GM21529 (cell line): Measurements from ENCODE around the gene TLR3.
"Not testable (repeated sequence)": the region's sequence is repeated elsewhere in the genome, so short reads cannot be mapped to it uniquely, and the experiment has no call there.

ENCODE experiments used
- ATAC-seq: cut with Tn5 transposase; IDR thresholded peaks from one replicate; pipeline ENCODE4 v1.9.1; 2021; ENCODE audit not compliant: unreplicated experiment

The TLR3 gene

DNA sequence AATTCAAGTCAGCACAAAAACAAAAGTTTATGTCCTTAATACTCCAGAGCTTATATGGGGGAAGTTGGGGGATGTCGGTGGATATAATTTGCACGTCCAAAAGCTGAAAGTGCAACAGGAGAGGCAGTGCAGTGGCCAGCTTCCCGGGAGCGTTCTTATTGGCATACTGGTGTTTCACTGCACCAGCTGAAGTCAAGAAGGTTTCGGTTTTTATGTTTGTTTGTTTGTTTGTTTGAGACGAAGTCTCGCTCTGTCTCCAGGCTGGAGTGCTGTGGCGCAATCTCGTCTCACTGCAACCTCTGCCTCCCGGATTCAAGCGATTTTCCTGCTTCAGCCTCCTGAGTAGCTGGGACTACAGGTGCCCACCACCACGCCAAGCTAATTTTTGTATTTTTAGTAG lies 28.6 kb upstream of the TLR3 start:
- no peak for ATAC-seq

DNA sequence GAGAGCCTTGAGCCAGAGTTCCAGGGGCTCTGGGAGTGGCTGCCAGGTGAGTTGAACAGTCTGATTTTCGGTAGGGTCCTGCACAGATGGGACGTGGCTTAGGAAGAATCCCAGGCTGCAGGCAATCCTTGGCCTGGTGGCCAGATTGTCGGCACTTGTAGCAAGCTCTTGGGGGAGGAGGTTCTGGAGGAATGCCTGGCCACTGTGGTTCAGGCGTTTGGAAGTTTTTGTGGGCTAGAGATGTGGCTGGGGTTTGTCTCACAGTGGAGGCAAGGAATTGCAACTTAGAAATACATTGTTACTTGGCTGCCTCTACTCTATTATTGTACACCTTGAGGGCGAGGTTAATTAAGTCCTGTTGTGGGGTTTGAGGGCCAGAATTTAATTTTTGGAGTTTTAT lies 21.5 kb upstream of the TLR3 start:
- ATAC-seq = not testable (repeated sequence)

DNA sequence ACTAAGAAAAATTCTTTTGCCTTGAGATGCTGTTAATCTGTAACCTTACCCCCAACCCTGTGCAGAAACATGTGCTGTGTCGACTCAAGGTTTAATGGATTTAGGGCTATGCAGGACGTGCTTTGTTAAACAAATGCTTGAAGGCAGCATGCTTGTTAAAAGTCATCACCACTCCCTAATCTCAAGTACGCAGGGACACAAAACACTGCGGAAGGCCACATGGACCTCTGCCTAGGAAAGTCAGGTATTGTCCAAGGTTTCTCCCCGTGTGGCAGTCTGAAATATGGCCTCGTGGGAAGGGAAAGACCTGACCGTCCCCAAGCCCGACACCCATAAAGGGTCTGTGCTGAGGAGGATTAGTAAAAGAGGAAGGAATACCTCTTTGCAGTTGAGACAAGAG lies 18.8 kb upstream of the TLR3 start:
- ATAC-seq = not testable (repeated sequence)

DNA sequence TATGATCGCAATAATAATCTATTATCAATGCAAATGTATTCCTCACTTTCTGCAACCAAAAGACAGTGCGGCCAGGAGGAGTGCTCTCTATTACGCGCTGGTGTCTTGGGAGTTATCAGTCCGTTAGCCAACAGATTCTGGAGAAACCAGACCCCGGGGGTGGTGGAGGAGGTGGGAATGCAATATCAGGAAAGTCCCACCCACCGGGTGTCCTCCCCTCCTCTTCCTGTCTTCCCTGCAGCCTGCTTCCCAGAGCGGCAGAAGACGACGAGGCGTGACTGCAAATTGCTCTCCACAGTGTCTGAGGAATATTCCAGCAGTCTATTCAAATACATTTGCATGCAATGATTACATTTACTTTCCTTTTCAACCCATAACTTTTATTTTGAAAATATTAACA lies 17.9 kb upstream of the TLR3 start:
- no peak for ATAC-seq

DNA sequence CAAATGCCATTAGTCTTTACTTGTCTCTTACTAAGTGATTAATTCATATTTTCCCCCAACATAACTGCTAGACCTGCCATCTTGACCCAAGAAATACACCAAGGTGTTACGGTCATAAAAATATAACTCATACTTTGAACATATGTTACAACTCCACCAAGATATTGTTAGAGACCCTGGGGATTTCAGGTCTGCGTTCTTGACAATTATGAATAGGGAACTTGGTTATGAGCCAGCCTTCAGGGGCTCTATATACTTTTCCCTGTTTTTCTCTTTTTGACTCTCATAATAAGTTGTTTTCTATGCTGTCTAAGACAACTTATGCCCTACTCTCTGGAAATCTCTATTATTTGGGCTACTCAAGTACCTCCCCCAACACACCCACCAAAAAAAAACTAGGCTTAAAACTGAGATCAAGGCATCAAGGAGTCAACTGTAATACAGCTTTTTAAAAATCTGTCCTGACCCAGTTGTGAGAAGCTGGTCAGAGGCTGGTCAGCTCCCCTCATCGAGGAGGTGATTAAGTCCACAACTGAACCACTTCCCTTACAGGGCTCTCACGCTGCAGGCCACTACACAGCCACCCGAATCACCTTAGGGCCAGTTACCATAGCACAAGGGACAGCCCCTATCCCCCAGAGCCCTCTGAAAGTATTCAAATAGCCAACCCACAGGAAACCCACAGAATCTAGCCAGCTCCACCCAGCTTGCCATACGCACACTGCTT lies 10.5 kb upstream of the TLR3 start:
- peak; percentile 100 for ATAC-seq

DNA sequence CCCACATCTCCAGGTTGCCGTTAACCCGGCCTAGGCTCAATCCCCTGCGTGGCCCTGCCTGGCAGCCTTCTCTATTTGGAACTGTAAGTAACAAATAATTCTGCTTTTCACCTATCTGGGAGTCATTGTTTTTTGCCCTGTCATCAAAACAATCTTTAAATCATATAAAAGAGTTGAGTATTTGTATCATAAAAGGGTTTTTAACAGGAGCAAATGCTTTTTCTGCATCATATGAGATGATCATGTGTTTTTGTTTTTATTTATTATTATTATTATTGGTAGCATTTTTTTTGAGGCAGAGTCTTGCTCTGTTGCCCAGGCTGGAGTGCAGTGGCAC lies 10.0 kb upstream of the TLR3 start:
- no peak for ATAC-seq

DNA sequence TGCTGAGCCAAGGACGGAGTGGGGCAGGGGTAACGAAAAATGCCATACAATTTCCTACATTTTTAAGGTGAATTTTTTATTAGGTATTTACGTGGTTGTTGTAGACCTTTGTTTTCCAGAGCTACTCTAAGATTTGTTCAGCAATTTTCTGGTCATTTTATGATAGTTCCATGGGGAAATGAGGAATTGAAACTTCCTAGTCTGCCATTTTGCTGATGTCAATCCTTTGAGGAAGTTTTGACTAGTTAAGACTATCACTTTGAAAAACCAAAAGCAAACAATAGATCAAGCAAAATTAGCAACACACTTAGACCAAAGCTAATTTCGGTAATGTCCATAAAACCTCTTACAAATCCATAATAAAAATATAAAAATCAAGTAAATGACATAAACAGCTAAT lies 7.0 kb upstream of the TLR3 start:
- no peak for ATAC-seq

DNA sequence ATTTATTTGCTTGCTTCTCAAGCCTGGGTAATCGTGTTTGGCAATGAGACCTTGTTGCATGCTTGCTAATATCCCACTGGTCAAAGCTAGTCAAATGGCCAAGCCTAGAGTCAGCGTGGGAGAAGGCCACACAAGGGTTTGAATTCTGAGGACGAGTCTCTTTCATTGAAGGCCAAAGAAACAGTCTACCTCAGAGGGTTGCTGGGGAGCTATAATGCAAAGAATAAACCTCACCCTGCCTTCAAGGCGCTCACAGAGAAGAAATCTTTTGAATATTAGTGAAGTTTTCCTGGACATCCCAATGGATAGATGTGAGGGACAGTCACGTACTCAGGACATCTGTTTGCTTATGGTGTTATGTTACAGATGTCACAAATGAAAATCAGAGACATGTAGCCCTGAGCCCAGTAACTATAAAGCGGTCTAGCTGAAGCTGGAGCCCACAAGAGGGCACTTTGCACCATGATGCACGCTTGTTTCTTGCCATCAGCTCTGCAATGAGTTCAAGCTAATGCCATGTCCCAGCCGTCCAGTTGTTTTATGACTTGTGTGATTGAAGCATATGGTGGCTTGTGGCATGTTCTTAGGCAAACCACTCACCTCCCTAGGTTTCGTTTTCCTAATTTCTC lies 1.1 kb upstream of the TLR3 start:
- peak; percentile 93 for ATAC-seq

DNA sequence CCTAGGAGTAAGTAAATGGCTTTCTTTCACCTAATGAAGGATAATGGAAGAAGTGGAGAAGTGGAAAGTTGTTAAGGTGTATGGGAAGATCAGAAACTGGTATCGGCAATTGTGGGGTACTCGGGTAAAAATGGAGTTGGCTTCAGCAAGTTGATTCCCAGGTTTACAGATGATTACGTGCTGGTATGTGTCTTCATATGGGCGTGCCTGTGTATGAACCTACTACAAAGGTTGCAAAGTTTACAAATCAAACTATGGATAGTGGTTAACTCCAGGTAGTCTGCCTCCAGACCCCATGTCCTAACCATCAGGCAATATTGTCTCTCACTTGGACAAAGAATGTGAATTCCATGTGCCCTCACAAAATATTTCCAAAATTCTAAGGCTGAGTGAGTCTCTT lies 773 bp downstream of the TLR3 start:
- ATAC-seq = no peak

DNA sequence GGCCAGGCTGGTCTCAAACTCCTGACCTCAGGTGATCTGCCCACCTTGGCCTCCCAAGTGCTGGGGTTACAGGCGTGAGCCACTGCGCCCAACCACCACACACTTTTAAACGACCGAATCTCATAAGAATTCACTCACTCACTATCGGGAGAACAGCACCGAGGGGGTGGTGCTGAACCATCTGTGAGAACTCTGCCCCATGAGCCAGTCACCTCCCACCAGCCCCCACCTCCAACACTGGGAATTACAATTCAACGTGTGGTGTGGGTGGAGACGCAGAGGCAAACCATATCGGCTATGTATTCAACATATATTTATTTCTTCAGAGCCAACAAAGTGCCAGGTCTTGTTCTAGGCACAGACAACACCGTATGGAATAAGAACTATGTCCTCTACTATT lies 3.6 kb downstream of the TLR3 start:
- no peak for ATAC-seq

DNA sequence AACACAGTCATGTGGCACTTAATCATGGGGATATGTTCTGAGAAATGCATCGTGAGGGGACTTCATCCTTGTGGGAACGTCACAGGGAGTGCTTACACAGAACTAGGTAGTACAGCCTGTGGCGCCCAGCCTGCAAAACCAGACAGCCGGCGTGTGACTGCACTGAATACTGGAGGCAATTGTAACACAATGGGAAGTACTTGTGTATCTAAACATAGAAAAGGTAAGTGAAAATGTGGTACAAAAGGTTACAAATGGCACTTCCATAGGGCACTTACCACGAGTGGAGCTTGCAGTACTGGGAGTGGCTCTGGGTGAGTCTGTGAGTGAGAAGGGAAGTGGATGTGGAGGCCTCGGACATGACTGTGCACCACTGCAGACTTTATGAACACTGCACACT lies 5.2 kb downstream of the TLR3 start:
- no peak for ATAC-seq

DNA sequence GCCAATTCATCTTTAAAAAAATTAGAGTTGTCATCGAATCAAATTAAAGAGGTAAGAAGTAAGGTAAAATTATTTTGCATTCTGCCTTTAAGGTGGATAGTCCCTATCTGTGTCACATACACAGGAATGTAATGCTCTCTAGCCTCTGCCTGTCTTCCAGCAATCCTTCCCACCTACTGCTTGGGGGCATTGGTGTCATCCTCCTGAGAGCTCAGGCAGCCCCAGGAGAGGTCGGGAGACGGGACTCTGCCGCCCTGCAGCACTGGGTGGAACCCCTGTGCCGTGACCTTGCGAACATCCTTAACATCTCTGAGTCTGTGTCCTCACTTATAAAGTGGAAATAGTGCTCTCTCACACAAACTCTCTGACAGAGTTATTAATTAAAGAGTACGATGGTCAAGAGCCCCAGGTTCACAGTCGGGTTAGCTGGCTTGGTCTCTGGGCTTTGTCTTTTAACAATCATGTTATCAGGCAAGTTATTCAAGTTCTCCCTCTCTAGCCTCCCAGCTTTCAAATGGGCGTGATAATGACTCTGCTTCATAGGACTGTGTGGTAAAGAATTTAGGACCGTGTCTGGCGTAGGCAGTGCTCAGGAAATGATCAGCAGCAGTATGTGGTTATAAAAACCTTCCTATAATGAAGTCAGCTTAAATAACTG lies 10.2 kb downstream of the TLR3 start:
- no peak for ATAC-seq

DNA sequence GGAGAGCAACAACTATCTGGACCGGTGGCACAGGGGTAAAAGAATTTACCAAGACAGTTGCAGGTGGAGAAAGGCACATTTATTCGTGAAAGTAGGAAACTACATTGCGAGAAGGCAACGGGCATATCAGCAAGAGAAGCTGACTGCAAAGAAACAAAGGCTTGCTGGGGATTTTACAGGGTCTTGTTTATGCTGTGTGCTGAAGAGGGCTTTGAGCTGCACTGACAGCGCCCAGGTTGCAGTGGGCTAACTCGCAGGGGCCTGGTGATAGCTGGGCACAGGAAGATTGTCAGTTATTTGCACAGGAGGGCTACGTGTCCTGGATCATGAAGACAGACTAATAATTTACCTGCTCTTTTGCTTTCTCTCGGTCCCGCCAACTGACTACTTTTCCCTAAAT lies 10.7 kb downstream of the TLR3 start:
- ATAC-seq = no peak

DNA sequence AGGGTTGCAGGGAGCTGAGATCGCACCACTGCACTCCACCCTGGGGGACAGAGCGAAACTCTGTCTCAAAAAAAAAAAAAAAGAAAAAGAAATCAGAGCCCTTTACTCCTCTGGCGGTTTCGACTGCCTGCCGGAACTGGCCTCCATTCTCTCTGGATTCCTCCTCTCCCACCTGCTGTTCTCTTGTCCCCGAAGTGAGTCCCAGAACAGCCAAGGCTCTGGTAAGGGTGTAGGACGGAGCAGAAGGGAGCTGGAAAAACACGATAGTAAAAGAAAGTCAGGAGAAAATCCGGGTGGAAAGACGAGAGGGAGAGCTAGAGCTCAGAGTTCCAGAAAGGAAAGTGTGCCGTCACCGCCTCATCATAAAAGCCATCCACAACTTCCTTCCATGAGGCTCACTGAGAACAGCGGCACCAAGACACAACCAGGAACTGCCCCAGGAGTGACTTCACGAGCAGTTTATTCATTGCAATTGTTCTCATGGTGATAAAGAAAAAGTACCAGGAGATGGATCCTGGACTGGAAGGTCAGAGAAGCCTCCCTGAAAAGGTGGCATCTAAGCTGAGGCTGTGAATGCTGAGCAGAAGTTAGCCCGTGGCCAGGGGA lies 12.3 kb downstream of the TLR3 start:
- no peak for ATAC-seq

DNA sequence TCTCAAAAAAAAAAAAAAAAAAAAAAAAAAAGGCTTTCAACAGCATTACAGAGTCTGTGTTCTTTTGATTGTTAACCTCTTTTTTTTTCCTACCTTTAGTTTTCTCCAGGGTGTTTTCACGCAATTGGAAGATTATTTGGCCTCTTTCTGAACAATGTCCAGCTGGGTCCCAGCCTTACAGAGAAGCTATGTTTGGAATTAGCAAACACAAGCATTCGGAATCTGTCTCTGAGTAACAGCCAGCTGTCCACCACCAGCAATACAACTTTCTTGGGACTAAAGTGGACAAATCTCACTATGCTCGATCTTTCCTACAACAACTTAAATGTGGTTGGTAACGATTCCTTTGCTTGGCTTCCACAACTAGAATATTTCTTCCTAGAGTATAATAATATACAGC lies 13.3 kb downstream of the TLR3 start:
- ATAC-seq = no peak

DNA sequence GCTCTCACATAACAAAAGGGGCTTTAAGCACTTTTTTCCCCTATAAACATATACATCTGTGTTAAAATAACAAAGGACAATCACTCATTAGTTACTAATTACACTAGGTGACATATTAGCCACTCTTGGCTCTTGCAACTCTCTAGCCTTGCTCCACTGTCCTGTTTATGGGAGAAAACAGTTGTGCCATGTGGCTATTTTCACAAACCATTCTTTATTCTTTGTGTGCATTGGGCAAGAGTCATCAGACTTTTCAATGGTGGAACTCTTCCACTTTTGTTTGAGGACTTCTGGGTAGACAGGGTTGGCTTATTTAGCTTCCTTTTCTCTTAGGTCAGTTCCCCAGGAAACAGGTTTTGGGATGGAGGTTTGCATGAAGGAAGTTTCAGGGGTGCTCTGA lies 19.6 kb downstream of the TLR3 start:
- ATAC-seq = no peak

DNA sequence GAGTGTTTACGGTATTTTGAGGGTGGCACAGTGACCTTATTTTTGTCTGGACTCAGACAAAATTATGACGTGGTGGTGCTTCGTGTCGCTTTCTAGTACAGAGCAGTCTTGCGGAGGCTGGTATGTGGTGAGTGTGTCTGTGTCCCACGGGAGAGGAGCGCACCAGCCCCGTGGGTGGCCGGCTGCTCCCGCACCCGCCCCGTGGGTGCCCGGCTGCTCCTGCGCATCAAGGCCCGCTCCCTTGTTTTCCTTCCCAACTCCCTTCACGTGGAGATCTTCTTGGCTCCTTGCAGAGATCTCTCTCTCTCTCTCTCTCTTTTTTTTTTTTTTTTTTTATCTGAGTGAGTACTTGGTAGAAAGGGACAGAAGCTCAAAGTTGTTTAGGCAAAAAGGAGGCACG lies 23.3 kb downstream of the TLR3 start:
- no peak for ATAC-seq

DNA sequence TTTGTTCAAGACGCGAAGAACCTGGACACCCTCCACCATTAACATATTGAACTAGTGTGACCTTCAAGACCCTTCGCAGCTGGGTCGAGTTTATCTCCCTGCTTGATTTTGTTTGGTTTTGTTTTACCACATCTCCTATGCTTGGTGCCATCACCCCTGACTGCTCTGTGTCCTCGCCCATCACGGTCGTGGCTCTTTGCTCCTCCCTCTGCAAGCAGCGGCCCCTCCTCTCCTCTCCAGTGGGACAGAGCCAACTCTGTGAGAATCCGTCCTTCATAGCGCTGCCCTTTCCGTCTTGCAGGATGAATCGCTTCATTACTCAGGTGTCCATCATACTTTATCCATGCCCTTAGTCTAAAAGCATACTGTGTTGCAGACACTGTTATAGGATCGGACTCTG lies 26.4 kb downstream of the TLR3 start:
- ATAC-seq = no peak

DNA sequence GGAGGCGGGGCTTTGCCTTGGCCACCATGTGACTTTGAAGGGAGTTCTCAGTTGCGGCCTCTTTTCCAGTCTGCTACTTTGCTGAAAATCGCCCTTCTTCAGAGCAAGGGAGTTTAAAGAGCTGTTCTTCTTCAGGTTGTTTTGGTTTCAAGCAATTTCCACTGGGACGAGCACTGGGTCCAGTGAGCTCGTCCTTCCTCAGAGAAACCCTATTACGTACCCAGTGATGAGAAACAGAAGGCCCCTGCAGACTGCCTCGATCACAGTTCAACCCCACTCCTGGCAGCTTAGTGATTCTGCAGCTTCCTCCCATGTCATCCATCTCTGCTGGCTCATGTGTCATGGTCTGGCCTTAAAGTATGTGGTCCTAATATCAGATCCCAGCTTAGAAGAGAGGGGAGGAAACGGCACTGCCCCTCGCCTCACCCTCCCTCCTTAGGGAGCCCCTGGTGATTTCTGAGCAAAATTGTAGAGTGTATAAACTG lies 27.8 kb downstream of the TLR3 start:
- no peak for ATAC-seq

DNA sequence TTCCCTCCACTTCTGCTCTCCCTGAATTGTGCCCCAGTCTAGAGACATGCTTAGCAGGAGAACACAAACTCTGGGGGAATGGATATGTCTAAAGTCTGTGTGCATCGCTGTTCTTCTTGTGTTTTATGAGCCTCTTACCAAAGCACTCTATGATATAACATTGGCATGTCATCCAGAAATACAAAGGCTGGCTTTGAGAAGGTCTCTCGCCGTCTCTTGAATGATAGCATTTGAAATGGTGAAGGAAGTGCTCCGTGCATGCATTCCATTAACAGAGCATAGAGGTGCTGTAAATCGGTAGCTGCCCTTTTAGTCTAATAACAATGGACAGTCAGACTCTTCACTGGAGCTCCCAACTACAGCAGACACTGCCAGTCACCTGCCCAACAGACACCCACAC lies 28.4 kb downstream of the TLR3 start:
- no peak for ATAC-seq

DNA sequence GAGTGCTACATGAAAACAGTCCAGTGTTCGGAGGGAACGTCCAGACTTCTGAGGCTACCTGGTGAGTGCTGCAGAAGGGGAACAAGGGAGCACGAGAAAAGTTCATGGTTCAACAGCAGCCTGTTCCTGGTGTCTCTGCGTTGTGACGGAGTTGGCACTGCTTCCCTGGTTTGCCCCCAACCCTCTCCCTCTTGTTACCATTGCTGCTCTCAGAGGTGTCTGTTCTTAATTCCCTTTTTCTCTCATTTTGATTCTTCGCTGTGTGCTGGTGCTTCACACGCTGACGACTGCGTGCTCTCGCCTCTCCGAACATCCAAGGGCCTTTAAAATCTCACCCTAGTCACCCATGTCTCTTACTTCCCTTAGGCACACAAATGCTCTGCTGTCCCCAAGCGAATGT lies 34.0 kb downstream of the TLR3 start:
- ATAC-seq = no peak
